Measurements from ENCODE around the gene HAPLN3. TPM values are rescaled to one million over a fixed set of nuclear protein-coding genes. Genes with fewer than 3 reads are reported as not detected.

Gene HAPLN3
- total and polyA plus RNA-seq, 8 donors = 0.32 to 3.7 (median 2.0) TPM

- DNase-seq (no peak), FAIRE-seq (no peak), ATAC-seq (no peak)
- Histone ChIP-seq H3K36me3 (no peaks in the 10 kb centered on the region), H3K27ac (no peak overlapping the region), H3K27me3 (peaks cover 0 to 7% (median 0%) of the 10 kb centered on the region in 4 donors), H3K9me3 (no peaks in the 10 kb centered on the region), H3K4me1 (peaks cover 0 to 7% (median 0%) of the 10 kb centered on the region in 3 donors), H3K4me3 (no peak overlapping the region)
- 82 to 85% methylated on average over 9 of the region's 9 CpGs for WGBS, 2 donors
- TF ChIP-seq CTCF (IDR thresholded peaks at IDR 0.05) = no peak
- intact Hi-C loops (cut with DNase I) = no loop called here
These were observed 3.9 kb upstream of the HAPLN3 start for GRCh38 chr15:88899251-88899650.

GRCh38 chr15:88898736-88899135, 3.4 kb upstream of the HAPLN3 start:
- intact Hi-C loops (cut with DNase I) = no loop called here

GRCh38 chr15:88897456-88898194, 2.3 kb upstream of the HAPLN3 start:
- H3K4me1 ChIP-seq = peaks cover 0 to 7% (median 0%) of the 10 kb centered on the region in 3 donors
- H3K36me3 ChIP-seq = no peaks in the 10 kb centered on the region
- H3K27ac ChIP-seq = no peak overlapping the region
- peak in 3 of 4 donors; percentile 10 to 37 (median 21) for TF ChIP-seq CTCF (IDR thresholded peaks at IDR 0.05)
- H3K27me3 ChIP-seq = peaks cover 0 to 7% (median 0%) of the 10 kb centered on the region in 4 donors
- ATAC-seq (peak; percentile 66 to 97 (median 92)), FAIRE-seq (no peak), DNase-seq (peak; percentile 62 to 96 (median 80))
- 49 to 54% methylated on average over 12 of the region's 12 CpGs for WGBS, 2 donors
- no peaks in the 10 kb centered on the region for H3K9me3 ChIP-seq
- H3K4me3 ChIP-seq = no peak overlapping the region
- intact Hi-C loops (cut with DNase I) = no loop called here

More at GRCh38 chr15:88898736-88899135, 3.4 kb upstream of the HAPLN3 start:
- no peak for DNase-seq
- Histone ChIP-seq H3K36me3 (no peaks in the 10 kb centered on the region), H3K4me3 (no peak overlapping the region), H3K4me1 (peaks cover 0 to 7% (median 0%) of the 10 kb centered on the region in 3 donors), H3K27ac (no peak overlapping the region), H3K27me3 (peaks cover 0 to 7% (median 0%) of the 10 kb centered on the region in 4 donors), H3K9me3 (no peaks in the 10 kb centered on the region)
- TF ChIP-seq CTCF (IDR thresholded peaks at IDR 0.05) = no peak
- FAIRE-seq = no peak
- WGBS, 2 donors = 67 to 85% methylated on average over 15 of the region's 15 CpGs
- no peak for ATAC-seq

- ATAC-seq = no peak
- FAIRE-seq = no peak
- whole genome bisulfite sequencing, 2 donors = 45 to 55% methylated on average over 8 of the region's 8 CpGs
- Histone ChIP-seq H3K27ac (no peak overlapping the region), H3K27me3 (peaks cover 0 to 7% (median 0%) of the 10 kb centered on the region in 4 donors), H3K9me3 (no peaks in the 10 kb centered on the region), H3K4me3 (no peak overlapping the region), H3K4me1 (peaks cover 0 to 7% (median 0%) of the 10 kb centered on the region in 3 donors), H3K36me3 (no peaks in the 10 kb centered on the region)
- TF ChIP-seq CTCF (IDR thresholded peaks at IDR 0.05) = no peak
- intact Hi-C loops (cut with DNase I) = no loop called here
- no peak for DNase-seq
These were observed 1.8 kb upstream of the HAPLN3 start for GRCh38 chr15:88897142-88897455.
